Prostate gland (tissue), 2 donors: ENCODE data around the gene TRAF7. TPM values are rescaled to one million over a fixed set of nuclear protein-coding genes. Genes with fewer than 3 reads are reported as not detected.
A peak's percentile ranks its signal among the peaks of the same experiment; 100 is the strongest.
"Not testable (repeated sequence)": the region's sequence is repeated elsewhere in the genome, so short reads cannot be mapped to it uniquely, and the experiment has no call there.

Experiments
- DNase-seq: peaks from one replicate; pipeline ENCODE4 v3.0.0-alpha.2; 2019; ENCODE audit warnings: low spot score
- H3K27ac ChIP-seq, 2 donors: fragments of 200-600 bp; sonication (generic); 2 replicates each; pipeline ENCODE4 v1.5.1; 2017 to 2019
- H3K27me3 ChIP-seq: fragments of 200-600 bp; sonication (generic); replicated peaks from 2 replicates; pipeline ENCODE4 v1.5.1; 2019; ENCODE audit not compliant: insufficient read depth
- H3K36me3 ChIP-seq, 2 donors: fragments of 200-600 bp; sonication (generic); 1 replicate in 1 of 2; 2 replicates in 1 of 2; pipeline versions ENCODE4 v1.5.1 to v1.8.1; 2017 to 2019
- H3K4me1 ChIP-seq: fragments of 200-600 bp; sonication (generic); replicated peaks from 2 replicates; pipeline ENCODE4 v1.5.1; 2019
- H3K4me3 ChIP-seq, 2 donors: fragments of 200-600 bp; sonication (generic); 2 replicates each; pipeline ENCODE4 v1.5.1; 2017 to 2019
- H3K9me3 ChIP-seq: fragments of 200-600 bp; sonication (generic); 2 replicates; pipeline ENCODE4 v1.5.1; 2017
- CTCF ChIP-seq, 4 experiments: fragments of 200-600 bp in 2 of 4; fragments of 450-650 bp in 2 of 4; sonication (generic) in 2 of 4; IDR thresholded peaks; 1 replicate in 3 of 4; 2 replicates in 1 of 4; pipeline ENCODE4 v1.5.1; 2016 to 2019; ENCODE audit warnings: antibody characterized with exemption in 4 of 4, mild to moderate bottlenecking in 2 of 4, moderate library complexity in 2 of 4
- POLR2A ChIP-seq: fragments of 450-650 bp; IDR thresholded peaks from one replicate; pipeline ENCODE4 v1.6.1; 2016; ENCODE audit warnings: antibody characterized with exemption, mild to moderate bottlenecking
- POLR2AphosphoS5 ChIP-seq: sonication (generic); formaldehyde crosslinking; IDR thresholded peaks from one replicate; pipeline ENCODE4 v1.6.1; 2017; ENCODE audit warnings: antibody characterized with exemption
- WGBS: methylation state at CpG from one replicate; pipeline ENCODE4 v1.1.5; 2018; 5-methylcytosine and 5-hydroxymethylcytosine counted together
- intact Hi-C: fragments of 100-400 bp; cut with DNase I; formaldehyde crosslinking; loops from one replicate; pipeline ENCODE4 v1.14.2; 2022
- total RNA-seq, 2 donors: library from RNA; depleted of rRNA; stranded (reverse); fragments of >200 nt; gene quantifications; one replicate each; pipeline ENCODE4 v1.1.0, GENCODE V29; 2016

The TRAF7 gene
- total RNA-seq = 10 to 100 TPM; 40.0 to 51.5 TPM

GRCh38 chr16:2155091-2155950 lies at the start of gene TRAF7:
TSS of gene TRAF7 (plus strand) at chr16:2155782. CDS start at chr16:2163921, 8,139 bp downstream.
- TF ChIP-seq POLR2A (peak; percentile 95), POLR2AphosphoS5 (peak; percentile 99), CTCF (IDR thresholded peaks at IDR 0.05) (peak in 2 of 4 experiments; percentile 19 to 39)
- Histone ChIP-seq H3K27me3 (no peaks in the 10 kb centered on the region), H3K36me3 (no peaks in the 10 kb centered on the region), H3K4me3 (peak within 1 kb of the TSS; percentile 72 to 87), H3K9me3 (no peaks in the 10 kb centered on the region), H3K27ac (peak within 1 kb of the TSS; percentile 76 to 79), H3K4me1 (peaks cover 33% of the 10 kb centered on the region)
- intact Hi-C loops = loop anchor here (5.0 kb wide), 1 partner anchor 97 kb away; the partner anchor contains the start of gene ECI1
- DNase-seq = peak; percentile 100
- under 1% methylated on average over 53 of the region's 94 CpGs for WGBS

- H3K9me3 ChIP-seq, H3K27ac ChIP-seq, H3K4me1 ChIP-seq, H3K4me3 ChIP-seq, intact Hi-C loops, H3K27me3 ChIP-seq, DNase-seq: not testable (repeated sequence)
- peaks cover 9 to 20% of the 10 kb centered on the region in 2 donors for H3K36me3 ChIP-seq
- WGBS = 94% methylated on average over 29 of the region's 38 CpGs
Observed at GRCh38 chr16:2106211-2106610, 49.4 kb upstream of the TRAF7 start.

GRCh38 chr16:2107121-2107790 lies 48.3 kb upstream of the TRAF7 start:
- intact Hi-C loops, H3K4me1 ChIP-seq, H3K27ac ChIP-seq, H3K9me3 ChIP-seq, H3K27me3 ChIP-seq, H3K4me3 ChIP-seq, DNase-seq: not testable (repeated sequence)
- 84% methylated on average over 14 of the region's 17 CpGs for WGBS
- H3K36me3 ChIP-seq = peaks cover 9 to 20% of the 10 kb centered on the region in 2 donors

- intact Hi-C loops, H3K27me3 ChIP-seq, H3K9me3 ChIP-seq, H3K4me1 ChIP-seq, H3K4me3 ChIP-seq, H3K27ac ChIP-seq, DNase-seq: not testable (repeated sequence)
- peaks cover 9 to 20% of the 10 kb centered on the region in 2 donors for H3K36me3 ChIP-seq
- WGBS = 90% methylated on average over 23 of the region's 23 CpGs
Observed at GRCh38 chr16:2107791-2108125, 47.8 kb upstream of the TRAF7 start.

GRCh38 chr16:2108446-2109270 lies 46.9 kb upstream of the TRAF7 start:
- DNase-seq, H3K4me1 ChIP-seq, H3K9me3 ChIP-seq, H3K27me3 ChIP-seq, H3K4me3 ChIP-seq, intact Hi-C loops, H3K27ac ChIP-seq: not testable (repeated sequence)
- WGBS = 97% methylated on average over 60 of the region's 73 CpGs
- peaks cover 9 to 22% of the 10 kb centered on the region in 2 donors for H3K36me3 ChIP-seq

GRCh38 chr16:2109271-2109580 lies 46.4 kb upstream of the TRAF7 start:
- H3K4me1 ChIP-seq, H3K27ac ChIP-seq, H3K9me3 ChIP-seq, intact Hi-C loops, H3K27me3 ChIP-seq, DNase-seq, H3K4me3 ChIP-seq: not testable (repeated sequence)
- peaks cover 11 to 26% of the 10 kb centered on the region in 2 donors for H3K36me3 ChIP-seq
- 93% methylated on average over 25 of the region's 25 CpGs for WGBS

- WGBS = 85% methylated on average over 23 of the region's 23 CpGs
- H3K4me3 ChIP-seq, H3K27me3 ChIP-seq, H3K27ac ChIP-seq, intact Hi-C loops, H3K9me3 ChIP-seq, DNase-seq, H3K4me1 ChIP-seq: not testable (repeated sequence)
- H3K36me3 ChIP-seq = peaks cover 12 to 26% of the 10 kb centered on the region in 2 donors
Observed at GRCh38 chr16:2109872-2110271, 45.7 kb upstream of the TRAF7 start.

GRCh38 chr16:2110332-2111008 lies 45.1 kb upstream of the TRAF7 start:
- H3K27me3 ChIP-seq, DNase-seq, H3K9me3 ChIP-seq, H3K4me1 ChIP-seq, intact Hi-C loops, H3K27ac ChIP-seq, H3K4me3 ChIP-seq: not testable (repeated sequence)
- WGBS = 82% methylated on average over 29 of the region's 43 CpGs
- peaks cover 12 to 26% of the 10 kb centered on the region in 2 donors for H3K36me3 ChIP-seq

- H3K27me3 ChIP-seq, H3K9me3 ChIP-seq, DNase-seq, H3K4me3 ChIP-seq, intact Hi-C loops, H3K27ac ChIP-seq, H3K4me1 ChIP-seq: not testable (repeated sequence)
- 93% methylated on average over 36 of the region's 36 CpGs for WGBS
- peaks cover 12 to 26% of the 10 kb centered on the region in 2 donors for H3K36me3 ChIP-seq
Observed at GRCh38 chr16:2111009-2111353, 44.6 kb upstream of the TRAF7 start.
